GM13977 (cell line): ENCODE results near the gene C17orf113.

Source experiments
- DNase-seq: peaks from one replicate; pipeline ENCODE4 v3.0.0; 2012; ENCODE audit warnings: low spot score
- in situ Hi-C: fragments of 300-500 bp; cut with MboI; formaldehyde crosslinking; loops from one replicate; pipeline ENCODE4 v1.12.0; 2022; ENCODE audit warnings: low sequenced_read_pairs, low pct_unique_long_range_greater_than_20kb, mixed read lengths, inconsistent platforms; ENCODE audit not compliant: unreplicated experiment
- TF ChIP-seq, protein P1 (sequence below): IDR thresholded peaks from 2 replicates; pipeline ENCODE4 v1.5.1; 2012; ENCODE audit warnings: mild to moderate bottlenecking, control low read depth; ENCODE audit not compliant: insufficient read depth; ENCODE audit errors: extremely low read depth, missing control alignments

Gene C17orf113

DNA sequence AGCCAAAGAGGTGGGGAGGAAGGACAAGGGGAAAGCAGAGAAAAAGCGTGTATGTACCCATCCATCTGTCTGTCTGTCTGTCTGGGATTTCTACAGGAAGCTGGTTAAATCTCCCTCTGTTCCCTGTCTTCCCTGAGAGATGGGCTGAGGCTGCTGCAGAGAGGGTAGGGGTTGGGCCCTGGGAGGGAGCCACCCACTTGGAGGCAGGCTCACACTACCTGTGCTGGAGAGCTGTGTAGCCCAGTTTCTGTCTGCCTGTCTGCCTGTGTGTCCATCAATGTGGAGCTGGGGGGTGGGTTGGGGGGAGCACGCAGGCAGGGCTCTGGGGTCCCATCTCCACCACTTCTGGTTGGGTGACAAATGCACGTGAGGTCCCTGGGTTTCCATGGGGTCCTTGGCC is 18.6 kb upstream of the C17orf113 start:
- in situ Hi-C loops: no loop called here
- TF ChIP-seq, protein P1, sequence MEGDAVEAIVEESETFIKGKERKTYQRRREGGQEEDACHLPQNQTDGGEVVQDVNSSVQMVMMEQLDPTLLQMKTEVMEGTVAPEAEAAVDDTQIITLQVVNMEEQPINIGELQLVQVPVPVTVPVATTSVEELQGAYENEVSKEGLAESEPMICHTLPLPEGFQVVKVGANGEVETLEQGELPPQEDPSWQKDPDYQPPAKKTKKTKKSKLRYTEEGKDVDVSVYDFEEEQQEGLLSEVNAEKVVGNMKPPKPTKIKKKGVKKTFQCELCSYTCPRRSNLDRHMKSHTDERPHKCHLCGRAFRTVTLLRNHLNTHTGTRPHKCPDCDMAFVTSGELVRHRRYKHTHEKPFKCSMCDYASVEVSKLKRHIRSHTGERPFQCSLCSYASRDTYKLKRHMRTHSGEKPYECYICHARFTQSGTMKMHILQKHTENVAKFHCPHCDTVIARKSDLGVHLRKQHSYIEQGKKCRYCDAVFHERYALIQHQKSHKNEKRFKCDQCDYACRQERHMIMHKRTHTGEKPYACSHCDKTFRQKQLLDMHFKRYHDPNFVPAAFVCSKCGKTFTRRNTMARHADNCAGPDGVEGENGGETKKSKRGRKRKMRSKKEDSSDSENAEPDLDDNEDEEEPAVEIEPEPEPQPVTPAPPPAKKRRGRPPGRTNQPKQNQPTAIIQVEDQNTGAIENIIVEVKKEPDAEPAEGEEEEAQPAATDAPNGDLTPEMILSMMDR: no peak
- DNase-seq: no peak

DNA sequence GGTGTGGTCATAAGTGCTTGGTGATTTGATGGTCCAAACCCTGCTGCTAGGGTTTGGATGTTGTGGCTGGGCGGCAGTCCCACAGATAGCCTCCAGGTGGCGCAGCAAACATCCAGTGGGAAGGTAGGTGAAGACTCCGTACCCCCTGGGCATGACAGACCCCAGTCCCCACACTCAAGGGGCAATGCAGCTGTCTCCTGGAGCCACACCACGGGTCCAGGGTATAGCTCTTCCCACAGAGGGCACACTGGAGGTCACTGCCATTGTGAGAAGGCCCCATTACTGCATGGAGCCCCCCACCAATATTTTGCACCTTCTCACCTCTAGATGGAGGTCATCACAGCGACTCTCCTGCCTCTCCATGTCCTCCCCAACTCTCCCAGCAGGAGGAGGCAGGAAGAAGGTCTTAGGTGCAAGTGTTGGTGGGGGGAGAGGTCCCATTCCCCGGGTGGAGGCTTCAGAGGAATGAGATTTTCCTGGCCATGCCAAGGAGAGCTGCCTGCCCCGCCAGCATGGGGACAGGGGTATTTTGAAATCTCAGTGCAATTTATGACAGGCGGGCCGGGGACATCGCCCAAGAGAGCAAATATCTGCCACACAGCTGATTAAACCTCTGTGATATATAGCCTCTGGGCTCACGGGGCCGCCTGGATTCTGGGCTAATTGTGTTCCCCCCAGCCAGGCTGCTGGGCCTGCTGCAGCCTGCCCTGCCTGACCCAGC is 17.1 kb upstream of the C17orf113 start:
- TF ChIP-seq, protein P1: peak; percentile 89
- in situ Hi-C loops: no loop called here
- peak; percentile 77 for DNase-seq

DNA sequence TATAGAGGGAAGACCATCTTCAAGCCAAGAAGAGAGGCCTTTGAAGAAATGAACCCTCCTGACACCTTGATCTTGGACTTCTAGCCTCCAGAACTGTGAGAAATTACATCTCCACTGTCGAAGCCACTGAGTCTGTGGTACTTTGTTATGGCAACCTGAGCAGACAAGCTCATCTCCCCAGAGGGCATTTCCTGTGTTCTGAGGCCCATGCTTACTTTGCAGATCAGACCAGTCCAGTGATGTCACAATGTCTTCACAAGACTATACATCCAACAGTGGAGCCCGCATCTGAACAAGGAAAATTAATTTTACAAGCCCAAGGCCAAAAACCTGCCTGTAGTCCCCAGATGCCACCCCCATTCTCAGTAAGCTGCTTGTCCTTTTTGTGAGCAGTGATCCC is 14.8 kb upstream of the C17orf113 start:
- in situ Hi-C loops: no loop called here
- no peak for DNase-seq
- TF ChIP-seq, protein P1: no peak

DNA sequence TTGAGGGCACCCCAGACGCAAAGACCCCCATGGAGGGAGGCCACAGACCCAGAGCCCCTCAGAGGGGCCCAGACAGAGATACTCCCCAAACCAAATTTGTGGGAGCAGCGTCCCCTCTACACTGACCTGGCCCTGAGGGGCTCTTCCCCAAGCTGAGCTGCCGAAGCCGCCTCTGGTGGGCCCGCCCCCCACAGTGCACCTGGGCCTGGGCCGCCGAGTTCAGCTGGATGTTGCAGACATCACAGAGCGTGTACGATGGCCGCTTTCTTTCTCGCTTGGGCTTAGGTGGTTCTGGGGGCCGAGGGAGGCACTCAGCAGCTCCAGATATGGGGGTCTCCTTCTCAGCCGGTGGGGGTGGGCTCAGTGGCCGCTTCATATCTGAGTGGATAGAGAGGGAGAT is 12.3 kb upstream of the C17orf113 start:
- DNase-seq: no peak
- in situ Hi-C loops: no loop called here
- TF ChIP-seq, protein P1: no peak

DNA sequence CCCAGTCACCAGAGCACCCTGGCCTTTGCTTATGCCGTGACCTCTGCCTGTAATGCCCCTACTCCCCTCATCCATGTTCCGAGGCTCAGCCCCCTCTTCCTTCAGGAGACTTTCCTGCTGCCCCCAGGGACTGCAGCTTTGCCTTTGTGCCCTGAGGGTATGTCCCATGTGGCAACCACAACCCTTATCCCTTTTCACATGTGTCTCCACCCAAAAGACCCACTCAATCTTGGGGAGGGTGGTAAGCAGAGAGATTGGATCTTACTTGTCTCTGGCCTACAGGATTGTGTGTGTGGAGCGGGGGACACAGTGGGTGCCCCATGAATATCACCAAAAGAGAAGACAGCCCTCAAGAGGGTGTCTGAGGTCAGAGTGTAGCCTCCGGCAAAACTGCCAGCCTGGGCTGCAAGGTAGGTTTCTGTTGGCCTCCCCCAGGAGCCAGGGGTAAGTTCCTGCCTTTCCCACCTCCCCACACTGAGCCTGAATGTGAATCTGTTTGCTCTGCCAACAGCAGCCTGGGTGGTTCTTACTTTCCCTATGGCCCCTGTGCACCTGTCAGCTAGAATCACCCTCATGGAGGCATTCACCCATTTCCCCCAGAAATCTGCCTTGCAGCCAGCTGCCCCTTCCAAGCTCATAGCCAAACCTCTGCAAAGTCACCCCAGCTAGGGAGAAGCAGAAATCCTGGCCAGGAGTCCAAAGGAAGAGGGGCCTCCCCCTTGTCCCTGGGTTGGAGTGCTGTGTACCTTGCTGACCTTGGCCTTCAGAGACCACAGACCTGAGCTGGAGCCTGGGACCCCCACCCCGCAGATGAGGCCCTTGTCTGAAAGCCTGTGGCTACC is 11.5 kb upstream of the C17orf113 start:
- no peak for DNase-seq
- TF ChIP-seq, protein P1: no peak
- in situ Hi-C loops: no loop called here

DNA sequence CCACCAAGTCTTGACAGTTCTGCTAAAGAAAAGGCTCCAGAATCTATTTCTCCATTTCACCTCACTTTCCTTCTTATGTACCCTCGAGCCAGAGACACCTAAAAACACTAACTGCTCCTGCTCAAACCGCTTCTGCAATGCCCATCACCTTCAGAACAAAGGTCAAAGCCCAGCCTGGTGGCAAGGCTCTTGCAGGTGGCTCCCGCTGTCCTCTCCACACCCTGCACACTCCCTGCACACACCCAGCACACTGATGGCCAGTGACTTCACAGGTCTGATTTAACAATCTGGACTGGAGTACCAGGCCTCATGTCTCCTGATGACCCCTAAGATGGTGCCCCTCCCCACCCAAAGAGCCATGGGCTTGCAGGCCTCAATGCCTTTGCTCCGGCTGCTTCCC is 9.8 kb upstream of the C17orf113 start:
- TF ChIP-seq, protein P1: no peak
- in situ Hi-C loops: no loop called here
- no peak for DNase-seq
